Endothelial cell of umbilical vein (primary cell): ENCODE results near the gene ZNF485. TPM values are rescaled to one million over a fixed set of nuclear protein-coding genes. Genes with fewer than 3 reads are reported as not detected.

ENCODE experiments used
- BruUV-seq: library from RNA; stranded (reverse); fragments of 400-500 nt; replicated peaks from 2 replicates; lab custom pipeline; 2021; lab: Mats Ljungman, UMichigan
- CTCF ChIA-PET: fragments of 300-600, 350-600 bp; sonication (Branson Sonifier 250); formaldehyde crosslinking; loops from one replicate; lab custom pipeline; 2021; ENCODE audit warnings: antibody characterized with exemption, inconsistent platforms; lab: Charles Lee
- POLR2A ChIA-PET: fragments of 300-600, 350-600 bp; sonication (Branson Sonifier 250); formaldehyde crosslinking; loops from one replicate; lab custom pipeline; 2021; ENCODE audit warnings: antibody characterized with exemption, inconsistent platforms; lab: Charles Lee
- DNase-seq: peaks from one replicate; pipeline ENCODE4 v3.0.0-alpha.2; 2011; ENCODE audit warnings: low read depth, low spot score
- FAIRE-seq: peaks from 2 replicates; lab custom pipeline; 2011; peaks lifted over from hg19 to GRCh38; lab: Jason Lieb, UNC
- H2AFZ ChIP-seq: 2 replicates; pipeline ENCODE4 v1.6.0; 2012; ENCODE audit warnings: low read depth, low read length, control low read depth, inconsistent platforms
- H3K27ac ChIP-seq: 2 replicates; pipeline ENCODE4 v1.5.1; 2011; ENCODE audit warnings: low read depth, mild to moderate bottlenecking, control low read depth, low read length, moderate library complexity; ENCODE audit not compliant: insufficient read depth
- H3K27me3 ChIP-seq, 2 experiments: 2 replicates each; pipeline versions ENCODE4 v1.6.0 to v1.6.1; 2011; ENCODE audit warnings: low read length in 2 of 2, mixed read lengths in 1 of 2; ENCODE audit not compliant: control insufficient read depth in 2 of 2, insufficient read depth in 2 of 2
- H3K36me3 ChIP-seq, 2 experiments: 2 replicates in 1 of 2; 3 replicates in 1 of 2; pipeline ENCODE4 v1.5.1; 2011; ENCODE audit warnings: low read length in 2 of 2, mild to moderate bottlenecking in 1 of 2, moderate library complexity in 1 of 2; ENCODE audit not compliant: control insufficient read depth in 2 of 2, insufficient read depth in 2 of 2; ENCODE audit errors: extremely low read depth in 1 of 2
- H3K4me1 ChIP-seq: 3 replicates; pipeline ENCODE4 v1.5.1; 2011; ENCODE audit warnings: mild to moderate bottlenecking, low read length; ENCODE audit not compliant: control insufficient read depth, insufficient read depth; ENCODE audit errors: extremely low read depth
- H3K4me2 ChIP-seq: 2 replicates; pipeline ENCODE4 v1.6.1; 2011; ENCODE audit warnings: low read length, control low read depth, mixed read lengths; ENCODE audit not compliant: insufficient read depth
- H3K4me3 ChIP-seq, 3 experiments: fragments of 200-600 bp in 1 of 3; sonication (generic), shearing (Covaris generic) in 1 of 3; replicated peaks in 1 of 3; 2 replicates each; pipeline ENCODE4 v1.5.1; 2011 to 2016; ENCODE audit warnings: control low read depth in 3 of 3, low read length in 3 of 3, mild to moderate bottlenecking in 2 of 3, inconsistent platforms in 1 of 3, low read depth in 1 of 3, moderate library complexity in 1 of 3; ENCODE audit not compliant: insufficient read depth in 1 of 3
- H3K79me2 ChIP-seq: 2 replicates; pipeline ENCODE4 v1.6.0; 2012; ENCODE audit warnings: low read length, inconsistent platforms; ENCODE audit not compliant: control insufficient read depth, insufficient read depth
- H3K9ac ChIP-seq: replicated peaks from 2 replicates; pipeline ENCODE3; 2011; ENCODE audit warnings: low read length, control low read depth; ENCODE audit not compliant: insufficient read depth; ENCODE audit errors: extremely low read depth
- H3K9me1 ChIP-seq: replicated peaks from 3 replicates; pipeline ENCODE4 v1.6.0; 2011; ENCODE audit warnings: mild to moderate bottlenecking, low read length; ENCODE audit not compliant: control insufficient read depth, insufficient read depth; ENCODE audit errors: extremely low read depth
- H3K9me3 ChIP-seq: replicated peaks from 2 replicates; pipeline ENCODE4 v1.5.1; 2012; ENCODE audit warnings: low read length, inconsistent platforms; ENCODE audit not compliant: control insufficient read depth, insufficient read depth
- H4K20me1 ChIP-seq: replicated peaks from 2 replicates; pipeline ENCODE3; 2011; ENCODE audit warnings: mild to moderate bottlenecking, low read length; ENCODE audit not compliant: control insufficient read depth, insufficient read depth; ENCODE audit errors: extremely low read depth
- EZH2 ChIP-seq: IDR thresholded peaks from 2 replicates; pipeline ENCODE4 v1.6.1; 2012; ENCODE audit warnings: borderline replicate concordance, low read depth, mild to moderate bottlenecking, moderate library complexity, low read length, inconsistent platforms; ENCODE audit not compliant: severe bottlenecking
- GATA2 ChIP-seq: IDR thresholded peaks from 2 replicates; pipeline ENCODE4 v1.7.0; 2011; ENCODE audit warnings: low read depth, mild to moderate bottlenecking, moderate library complexity, mixed read lengths, low read length; ENCODE audit not compliant: insufficient read length, insufficient read depth
- POLR2A ChIP-seq: IDR thresholded peaks from 2 replicates; pipeline ENCODE4 v1.6.1; 2012; ENCODE audit warnings: low read depth, mild to moderate bottlenecking, control low read depth, low read length
- dilution Hi-C: fragments of 300-500 bp; cut with MboI; formaldehyde crosslinking; loops from one replicate; pipeline ENCODE4 v1.15.0; 2019; ENCODE audit warnings: low sequenced_read_pairs; ENCODE audit not compliant: extremely low pct_ligation_motif_present
- intact Hi-C: fragments of 100-400 bp; cut with micrococcal nuclease; formaldehyde crosslinking; loops from one replicate; pipeline ENCODE4 v1.10.0; 2022
- polyA plus RNA-seq, 4 experiments: library from polyadenylated mRNA; depleted of rRNA in 3 of 4; stranded (reverse) in 3 of 4; unstranded in 1 of 4; fragments of >200 nt; gene quantifications; 2 replicates each; pipeline versions ENCODE4 v1.2.1 to v1.2.3, GENCODE V29; 2011 to 2012; ENCODE audit warnings: missing spikeins in 1 of 4
- total RNA-seq: library from RNA; stranded (reverse); gene quantifications from 2 replicates; pipeline ENCODE4 v1.2.3, GENCODE V29; 2021
- TF ChIP-seq, protein P1 (sequence below): IDR thresholded peaks from 2 replicates; pipeline ENCODE4 v1.6.1; 2011; ENCODE audit not compliant: insufficient read depth, insufficient read length
- TF ChIP-seq, protein P2 (sequence below), 2 donors: IDR thresholded peaks; 1 replicate in 1 of 2; 2 replicates in 1 of 2; pipeline ENCODE4 v1.5.1; 2011; ENCODE audit warnings: low read length in 2 of 2, mild to moderate bottlenecking in 2 of 2, moderate library complexity in 2 of 2, control low read depth in 1 of 2, inconsistent platforms in 1 of 2, low read depth in 1 of 2; ENCODE audit not compliant: insufficient read depth in 1 of 2; ENCODE audit errors: extremely low read depth in 1 of 2

The ZNF485 gene
- total and polyA plus RNA-seq, 2 donors (not counting 3 experiments of a cell fraction or from before 2014, with no cell fraction given) = 1.0 to 1.2 TPM

DNA sequence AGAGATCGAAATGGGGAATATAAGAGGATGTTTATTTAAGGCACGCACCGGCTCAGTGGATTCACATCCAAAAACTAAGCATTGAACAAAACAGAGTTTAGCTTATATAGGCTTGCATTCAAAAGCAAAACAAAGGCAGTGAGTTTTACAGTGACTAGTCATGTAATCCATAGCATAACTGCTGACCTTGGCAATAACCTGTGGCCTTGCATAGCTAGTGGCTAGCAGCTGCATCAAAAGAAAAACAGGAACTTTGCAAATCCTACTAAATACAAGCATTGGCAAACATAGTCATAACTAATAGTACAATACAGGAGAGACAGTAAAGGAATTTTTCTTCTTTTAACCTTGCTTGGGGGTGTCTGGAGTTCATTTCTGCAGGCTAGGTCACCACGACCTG, 9.7 kb upstream of the ZNF485 start:
- no peaks in the 10 kb centered on the region for H3K4me1 ChIP-seq
- POLR2A ChIA-PET = no interaction called here
- intact Hi-C loops = no loop called here
- DNase-seq = no peak
- H3K36me3 ChIP-seq = no peaks in the 10 kb centered on the region
- H3K27me3 ChIP-seq = no peaks in the 10 kb centered on the region
- H4K20me1 ChIP-seq = no peaks in the 10 kb centered on the region
- no peak overlapping the region for H3K9ac ChIP-seq
- CTCF ChIA-PET = no interaction called here
- H2AFZ ChIP-seq = no peak overlapping the region
- H3K79me2 ChIP-seq = no peaks in the 10 kb centered on the region
- H3K4me3 ChIP-seq = no peak overlapping the region
- no peaks in the 10 kb centered on the region for H3K9me3 ChIP-seq
- TF ChIP-seq EZH2 (no peak), POLR2A (no peak)
- TF ChIP-seq, protein P1, sequence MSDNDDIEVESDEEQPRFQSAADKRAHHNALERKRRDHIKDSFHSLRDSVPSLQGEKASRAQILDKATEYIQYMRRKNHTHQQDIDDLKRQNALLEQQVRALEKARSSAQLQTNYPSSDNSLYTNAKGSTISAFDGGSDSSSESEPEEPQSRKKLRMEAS = no peak
- no peaks in the 10 kb centered on the region for H3K9me1 ChIP-seq
- BruUV-seq = no TSS peak
- dilution Hi-C loops = no loop called here
- FAIRE-seq = no peak
- H3K4me2 ChIP-seq = no peak overlapping the region
- no peak overlapping the region for H3K27ac ChIP-seq

DNA sequence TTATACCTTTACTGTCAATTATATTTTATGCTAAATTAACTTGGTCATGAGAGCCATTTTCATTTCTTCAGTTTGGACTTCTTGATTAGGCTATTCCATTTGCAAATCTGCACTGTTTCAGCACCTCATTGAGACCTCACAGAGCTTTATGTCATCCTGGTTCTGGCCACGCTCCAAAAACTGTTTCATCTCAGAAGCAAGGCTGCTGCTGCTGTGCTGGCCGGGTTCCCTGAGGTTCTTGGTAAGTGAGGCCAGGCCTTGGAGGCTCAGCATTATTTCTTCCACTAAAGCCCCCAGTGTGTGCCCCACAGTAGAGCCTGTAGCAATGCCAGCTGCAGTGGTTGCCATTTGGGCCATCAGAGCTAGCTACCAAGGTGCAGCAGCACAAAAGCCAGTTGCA, 7.8 kb upstream of the ZNF485 start:
- H3K4me1 ChIP-seq = no peaks in the 10 kb centered on the region
- dilution Hi-C loops (no loop called here), intact Hi-C loops (no loop called here)
- BruUV-seq = no TSS peak
- no peaks in the 10 kb centered on the region for H3K36me3 ChIP-seq
- H3K9ac ChIP-seq = no peak overlapping the region
- H3K79me2 ChIP-seq = no peaks in the 10 kb centered on the region
- TF ChIP-seq EZH2 = no peak
- TF ChIP-seq, protein P2, sequence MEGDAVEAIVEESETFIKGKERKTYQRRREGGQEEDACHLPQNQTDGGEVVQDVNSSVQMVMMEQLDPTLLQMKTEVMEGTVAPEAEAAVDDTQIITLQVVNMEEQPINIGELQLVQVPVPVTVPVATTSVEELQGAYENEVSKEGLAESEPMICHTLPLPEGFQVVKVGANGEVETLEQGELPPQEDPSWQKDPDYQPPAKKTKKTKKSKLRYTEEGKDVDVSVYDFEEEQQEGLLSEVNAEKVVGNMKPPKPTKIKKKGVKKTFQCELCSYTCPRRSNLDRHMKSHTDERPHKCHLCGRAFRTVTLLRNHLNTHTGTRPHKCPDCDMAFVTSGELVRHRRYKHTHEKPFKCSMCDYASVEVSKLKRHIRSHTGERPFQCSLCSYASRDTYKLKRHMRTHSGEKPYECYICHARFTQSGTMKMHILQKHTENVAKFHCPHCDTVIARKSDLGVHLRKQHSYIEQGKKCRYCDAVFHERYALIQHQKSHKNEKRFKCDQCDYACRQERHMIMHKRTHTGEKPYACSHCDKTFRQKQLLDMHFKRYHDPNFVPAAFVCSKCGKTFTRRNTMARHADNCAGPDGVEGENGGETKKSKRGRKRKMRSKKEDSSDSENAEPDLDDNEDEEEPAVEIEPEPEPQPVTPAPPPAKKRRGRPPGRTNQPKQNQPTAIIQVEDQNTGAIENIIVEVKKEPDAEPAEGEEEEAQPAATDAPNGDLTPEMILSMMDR (IDR thresholded peaks at IDR 0.05; ENCODE audit: extremely low read depth in 1 of 2, insufficient read depth in 1 of 2, low read depth in 1 of 2, low read length in 2 of 2) = no peak
- TF ChIP-seq GATA2 = no peak
- TF ChIP-seq, protein P1 = no peak
- CTCF ChIA-PET = no interaction called here
- H3K27me3 ChIP-seq = no peaks in the 10 kb centered on the region
- H3K27ac ChIP-seq = no peak overlapping the region
- FAIRE-seq = no peak
- POLR2A ChIA-PET = no interaction called here
- H3K4me3 ChIP-seq = no peak overlapping the region
- no peaks in the 10 kb centered on the region for H3K9me3 ChIP-seq
- DNase-seq = no peak
- no peak overlapping the region for H3K4me2 ChIP-seq
- H4K20me1 ChIP-seq = no peaks in the 10 kb centered on the region
- H2AFZ ChIP-seq = no peak overlapping the region
- H3K9me1 ChIP-seq = no peaks in the 10 kb centered on the region
